H1 (cell line): ENCODE data around the gene TRIM7. TPM values are rescaled to one million over a fixed set of nuclear protein-coding genes. Genes with fewer than 3 reads are reported as not detected.
A peak's percentile ranks its signal among the peaks of the same experiment; 100 is the strongest.

Experiments
- CTCF ChIA-PET: fragments of 300-600 bp; sonication (Branson Sonifier 250); formaldehyde crosslinking; loops from one replicate; lab custom pipeline; 2021; ENCODE audit not compliant: partially characterized antibody; lab: Charles Lee
- POLR2A ChIA-PET: fragments of 300-600 bp; sonication (Branson Sonifier 250); formaldehyde crosslinking; loops from one replicate; lab custom pipeline; 2021; ENCODE audit warnings: inconsistent platforms; ENCODE audit not compliant: partially characterized antibody; lab: Charles Lee
- DNase-seq, 2 experiments: peaks; one replicate each; pipeline versions ENCODE4 v3.0.0 to v3.0.0-alpha.2; 2010 to 2022; ENCODE audit warnings: low spot score in 2 of 2, low read depth in 1 of 2, mixed read lengths in 1 of 2
- FAIRE-seq: peaks from 2 replicates; lab custom pipeline; 2011; peaks lifted over from hg19 to GRCh38; lab: Jason Lieb, UNC
- H2AFZ ChIP-seq: 2 replicates; pipeline ENCODE4 v1.8.1; 2012; ENCODE audit warnings: low read length, inconsistent platforms
- H2AK5ac ChIP-seq: 2 replicates; pipeline ENCODE4 v1.6.1; 2013; ENCODE audit warnings: low read depth, low read length
- H2BK120ac ChIP-seq: replicated peaks from 2 replicates; pipeline ENCODE3; 2013; ENCODE audit warnings: low read depth, low read length, inconsistent platforms
- H2BK12ac ChIP-seq: 2 replicates; pipeline ENCODE4 v1.6.1; 2013; ENCODE audit warnings: low read depth, low read length
- H2BK15ac ChIP-seq: 2 replicates; pipeline ENCODE4 v1.6.1; 2013; ENCODE audit warnings: low read length
- H2BK20ac ChIP-seq: 2 replicates; pipeline ENCODE4 v1.6.1; 2013; ENCODE audit warnings: low read length
- H2BK5ac ChIP-seq: 2 replicates; pipeline ENCODE4 v1.6.1; 2013; ENCODE audit warnings: low read depth, low read length
- H3K14ac ChIP-seq: 2 replicates; pipeline ENCODE4 v1.6.1; 2013; ENCODE audit warnings: inconsistent platforms; ENCODE audit not compliant: insufficient read length
- H3K18ac ChIP-seq: 2 replicates; pipeline ENCODE4 v1.6.1; 2013; ENCODE audit warnings: low read length; ENCODE audit errors: extremely low read depth
- H3K23ac ChIP-seq: 2 replicates; pipeline ENCODE4 v1.6.1; 2013; ENCODE audit warnings: inconsistent platforms; ENCODE audit not compliant: insufficient read length
- H3K23me2 ChIP-seq: 2 replicates; pipeline ENCODE4 v1.6.1; 2013; ENCODE audit warnings: low read depth, low read length
- H3K27ac ChIP-seq: 2 replicates; pipeline ENCODE4 v1.6.1; 2011; ENCODE audit warnings: low read depth, low read length, inconsistent platforms
- H3K27me3 ChIP-seq, 4 experiments: replicated peaks in 1 of 4; 1 replicate in 1 of 4; 2 replicates in 3 of 4; pipeline versions ENCODE4 v1.6.1 to v1.8.1; 2011 to 2013; ENCODE audit warnings: low read length in 3 of 4, mild to moderate bottlenecking in 3 of 4, inconsistent platforms in 2 of 4, mixed read lengths in 2 of 4, moderate library complexity in 1 of 4; ENCODE audit not compliant: control insufficient read depth in 3 of 4, insufficient read depth in 3 of 4; ENCODE audit errors: extremely low read depth in 1 of 4
- H3K36me3 ChIP-seq, 4 experiments: 2 replicates each; pipeline versions ENCODE4 v1.6.1 to v1.8.1; 2011 to 2013; ENCODE audit warnings: mild to moderate bottlenecking in 4 of 4, low read length in 3 of 4, moderate library complexity in 2 of 4, control low read depth in 1 of 4, inconsistent platforms in 1 of 4; ENCODE audit not compliant: insufficient read depth in 4 of 4, control insufficient read depth in 2 of 4
- H3K4ac ChIP-seq: replicated peaks from 2 replicates; pipeline ENCODE3; 2013; ENCODE audit warnings: low read length, low read depth, mixed read lengths, inconsistent platforms; ENCODE audit not compliant: insufficient read length
- H3K4me1 ChIP-seq, 4 experiments: replicated peaks in 1 of 4; 1 replicate in 1 of 4; 2 replicates in 3 of 4; pipeline versions ENCODE4 v1.6.1 to v1.8.1; 2011 to 2013; ENCODE audit warnings: low read length in 3 of 4, inconsistent platforms in 2 of 4, mixed read lengths in 1 of 4; ENCODE audit not compliant: insufficient read depth in 4 of 4, control insufficient read depth in 3 of 4
- H3K4me2 ChIP-seq, 2 experiments: 2 replicates each; pipeline versions ENCODE4 v1.6.1 to v1.8.1; 2011 to 2013; ENCODE audit warnings: low read depth in 2 of 2, low read length in 2 of 2, control low read depth in 1 of 2, inconsistent platforms in 1 of 2, mild to moderate bottlenecking in 1 of 2; ENCODE audit not compliant: insufficient read depth in 1 of 2
- H3K4me3 ChIP-seq, 4 experiments: fragments of 200-600, 300-600 bp in 1 of 4; sonication (generic), shearing (Covaris generic), sonication (Bioruptor Twin) in 1 of 4; 2 replicates each; pipeline versions ENCODE4 v1.5.1 to v1.8.1; 2011 to 2016; ENCODE audit warnings: low read length in 4 of 4, low read depth in 3 of 4, control low read depth in 2 of 4, inconsistent platforms in 2 of 4, mild to moderate bottlenecking in 2 of 4, mixed read lengths in 1 of 4, moderate library complexity in 1 of 4; ENCODE audit not compliant: insufficient read depth in 2 of 4; ENCODE audit errors: extremely low read depth in 1 of 4
- H3K56ac ChIP-seq: replicated peaks from 2 replicates; pipeline ENCODE3; 2013; ENCODE audit warnings: low read depth, mild to moderate bottlenecking, mixed read lengths, low read length, inconsistent platforms; ENCODE audit not compliant: insufficient read length
- H3K79me1 ChIP-seq: 2 replicates; pipeline ENCODE4 v1.6.1; 2013; ENCODE audit warnings: low read depth, low read length, control low read depth
- H3K79me2 ChIP-seq, 2 experiments: 2 replicates each; pipeline versions ENCODE4 v1.6.1 to v1.8.1; 2012 to 2013; ENCODE audit warnings: low read length in 2 of 2, mild to moderate bottlenecking in 2 of 2, inconsistent platforms in 1 of 2; ENCODE audit not compliant: insufficient read depth in 2 of 2, control insufficient read depth in 1 of 2
- H3K9ac ChIP-seq, 4 experiments: replicated peaks in 1 of 4; 1 replicate in 1 of 4; 2 replicates in 3 of 4; pipeline versions ENCODE4 v1.6.1 to v1.8.1; 2011 to 2013; ENCODE audit warnings: low read depth in 3 of 4, low read length in 3 of 4, control low read depth in 2 of 4, mild to moderate bottlenecking in 2 of 4, moderate library complexity in 2 of 4, inconsistent platforms in 1 of 4; ENCODE audit errors: extremely low read depth in 1 of 4
- H3K9me3 ChIP-seq, 2 experiments: 2 replicates each; pipeline versions ENCODE4 v1.6.1 to v1.8.1; 2012 to 2013; ENCODE audit warnings: mild to moderate bottlenecking in 2 of 2, moderate library complexity in 2 of 2, control low read depth in 1 of 2, inconsistent platforms in 1 of 2, low read depth in 1 of 2, low read length in 1 of 2, mixed read lengths in 1 of 2; ENCODE audit not compliant: insufficient read depth in 2 of 2
- H4K20me1 ChIP-seq, 2 experiments: replicated peaks in 1 of 2; 2 replicates each; pipeline versions ENCODE3 to v1.8.1; 2011 to 2013; ENCODE audit warnings: inconsistent platforms in 2 of 2, low read length in 2 of 2, mild to moderate bottlenecking in 1 of 2; ENCODE audit not compliant: insufficient read depth in 2 of 2, control insufficient read depth in 1 of 2
- H4K5ac ChIP-seq: 2 replicates; pipeline ENCODE4 v1.6.1; 2013; ENCODE audit warnings: low read length, low read depth, mixed read lengths, inconsistent platforms; ENCODE audit not compliant: insufficient read length
- H4K8ac ChIP-seq: 2 replicates; pipeline ENCODE4 v1.8.0; 2013; ENCODE audit warnings: mild to moderate bottlenecking, moderate library complexity, low read length, inconsistent platforms; ENCODE audit not compliant: insufficient read depth; ENCODE audit errors: extremely low read depth
- H4K91ac ChIP-seq: replicated peaks from 2 replicates; pipeline ENCODE3; 2013; ENCODE audit warnings: low read length, mixed read lengths, inconsistent platforms; ENCODE audit not compliant: insufficient read length
- ATF3 ChIP-seq: IDR thresholded peaks from 2 replicates; pipeline ENCODE4 v1.6.1; 2011; ENCODE audit warnings: low read depth, mild to moderate bottlenecking, low read length; ENCODE audit not compliant: insufficient read depth
- CBX5 ChIP-seq: fragments of 300-800, 300-1000 bp; sonication (generic); IDR thresholded peaks from 2 replicates; pipeline ENCODE4 v1.7.1; 2016; ENCODE audit warnings: antibody characterized with exemption, low read length, low read depth
- CEBPB ChIP-seq: IDR thresholded peaks from 2 replicates; pipeline ENCODE4 v1.6.1; 2012; ENCODE audit warnings: low read depth, low read length
- JUN ChIP-seq: IDR thresholded peaks from 2 replicates; pipeline ENCODE4 v1.6.1; 2011; ENCODE audit warnings: low read depth, mild to moderate bottlenecking, improper control_type of control experiment, low read length
- POLR2A ChIP-seq, 2 experiments: IDR thresholded peaks; 1 replicate in 1 of 2; 2 replicates in 1 of 2; pipeline ENCODE4 v1.6.1; 2011; ENCODE audit warnings: low read depth in 2 of 2, low read length in 2 of 2, mild to moderate bottlenecking in 2 of 2; ENCODE audit errors: control extremely low read depth in 1 of 2
- POLR2AphosphoS5 ChIP-seq: IDR thresholded peaks from 2 replicates; pipeline ENCODE4 v1.6.1; 2011; ENCODE audit warnings: low read depth, low read length
- RAD21 ChIP-seq, 2 experiments: IDR thresholded peaks in 1 of 2; conservative IDR thresholded peaks in 1 of 2; 2 replicates each; pipeline ENCODE4 v1.6.1; 2011; ENCODE audit warnings: low read depth in 2 of 2, low read length in 2 of 2, improper control_type of control experiment in 1 of 2, inconsistent platforms in 1 of 2, mild to moderate bottlenecking in 1 of 2, moderate library complexity in 1 of 2
- WGBS, 2 experiments: shearing (Covaris generic) in 1 of 2; methylation state at CpG; one replicate each; pipeline versions ENCODE4 v1.1.6 to v1.1.7; 2013 to 2015; ENCODE audit warnings: low lambda C conversion rate in 2 of 2, mixed read lengths in 2 of 2, inconsistent platforms in 1 of 2, low coverage in 1 of 2, missing lambda C conversion rate in 1 of 2; ENCODE audit not compliant: insufficient replicate concordance in 2 of 2, insufficient coverage in 1 of 2, insufficient read length in 1 of 2; ENCODE audit errors: extremely low coverage in 1 of 2, missing lambda C conversion rate in 1 of 2; 5-methylcytosine and 5-hydroxymethylcytosine counted together
- polyA plus RNA-seq, 7 experiments: library from polyadenylated mRNA; depleted of rRNA in 3 of 7; stranded (reverse) in 5 of 7; unstranded in 2 of 7; fragments of >200 nt in 5 of 7; fragments of 200-250 nt in 2 of 7; gene quantifications; 1 replicate in 5 of 7; 2 replicates in 1 of 7; 4 replicates in 1 of 7; pipeline versions ENCODE4 v1.2.1 to v1.2.3, GENCODE V29; 2011 to 2013; ENCODE audit warnings: missing spikeins in 2 of 7, mixed read lengths in 2 of 7
- total RNA-seq: library from RNA; stranded (reverse); fragmentation: NEBNext Ultra II Directional; extraction: Animal tissue kit (Norgen Biotek cat#: 25700); gene quantifications from 2 replicates; pipeline ENCODE4 v1.2.1, GENCODE V29; 2021

Gene TRIM7
- total and polyA plus RNA-seq, 2 of the 8 experiments (the other 6 are each of a cell fraction or from before 2014, with no cell fraction given), result 0.36 to 0.47 TPM

- no peak for TF ChIP-seq CEBPB
- no peak for TF ChIP-seq POLR2AphosphoS5
- no peak for TF ChIP-seq RAD21 (IDR thresholded peaks at IDR 0.05 in 1 of 2, conservative IDR thresholded peaks at IDR 0.05 in 1 of 2; ENCODE audit: low read depth in 2 of 2, low read length in 2 of 2)
- no peak for TF ChIP-seq ATF3
- no peak for TF ChIP-seq CBX5
- no peak for TF ChIP-seq POLR2A (IDR thresholded peaks at IDR 0.05; ENCODE audit: control extremely low read depth in 1 of 2, low read depth in 2 of 2, low read length in 2 of 2)
- TF ChIP-seq JUN, result no peak
- Histone ChIP-seq H3K4ac (no peak overlapping the region), H2BK15ac (no peak overlapping the region), H2AFZ (no peak overlapping the region), H3K23ac (no peak overlapping the region), H3K18ac (no peak overlapping the region), H3K36me3 (peaks cover 0 to 7% (median 0%) of the 10 kb centered on the region in 4 experiments; a peak in 1 of 8 replicates), H3K9ac (no peak overlapping the region), H2BK12ac (no peak overlapping the region), H3K27me3 (peaks cover 28 to 70% (median 55%) of the 10 kb centered on the region in 4 experiments), H4K20me1 (peaks cover 2 to 3% of the 10 kb centered on the region in 2 experiments), H2AK5ac (no peak overlapping the region), H3K4me1 (peaks cover 9 to 32% (median 21%) of the 10 kb centered on the region in 4 experiments), H4K91ac (no peak overlapping the region), H3K79me1 (no peaks in the 10 kb centered on the region), H2BK20ac (no peak overlapping the region), H2BK120ac (no peak overlapping the region), H3K56ac (no peak overlapping the region), H3K4me2 (peak overlapping the region; percentile 1 to 15; a peak in 2 of 4 replicates), H3K23me2 (peaks cover 17% of the 10 kb centered on the region; the same call in 1 of the 2 replicates), H4K5ac (no peak overlapping the region), H3K9me3 (no peaks in the 10 kb centered on the region), H3K79me2 (no peaks in the 10 kb centered on the region), H2BK5ac (no peak overlapping the region), H3K14ac (no peak overlapping the region), H4K8ac (no peak overlapping the region), H3K4me3 (no peak overlapping the region), H3K27ac (no peak overlapping the region)
- ChIA-PET POLR2A (interaction anchor here (1.9 to 8.4 kb wide), 4 partner anchors 8 to 42 kb away, joined by 5 to 90 read pairs (median 46); no protein-coding TSS in a partner anchor), CTCF (interaction anchor here (3.3 to 14.5 kb wide), 2 partner anchors 11 to 12 kb away, joined by 13 to 197 read pairs; no protein-coding TSS in a partner anchor)
- WGBS, 2 experiments, result 48% methylated on average over 4 of the region's 4 CpGs; no CpG with 5 or more reads in 1 of the 2 experiments
- FAIRE-seq (no peak), DNase-seq (no peak)
Measured at GRCh38 chr5:181200816-181201215, 4.2 kb downstream of the TRIM7 start.
